ENCODE data around the gene CRADD.

- TF ChIP-seq CTCF (IDR thresholded peaks at IDR 0.05) (no peak), POLR2AphosphoS5 (IDR thresholded peaks at IDR 0.05) (no peak)
Observed at GRCh38 chr12:93743229-93743998, 66.2 kb downstream of the CRADD start.

All from suprapubic skin (tissue), 3 donors.